Panc1 (cell line): ENCODE data around the gene G0S2. TPM values are rescaled to one million over a fixed set of nuclear protein-coding genes. Genes with fewer than 3 reads are reported as not detected.

Source experiments
- ATAC-seq: fragments of 200-7000 bp; cut with Tn5 transposase; 2 replicates; pipeline ENCODE4 v1.9.1; 2020; ENCODE audit warnings: mild to moderate bottlenecking, moderate library complexity
- BruUV-seq: library from RNA; stranded (reverse); fragments of 400-500 nt; replicated peaks from 2 replicates; lab custom pipeline; 2021; lab: Mats Ljungman, UMichigan
- CTCF ChIA-PET: fragments of 300-600 bp; sonication (Branson Sonifier 250); formaldehyde crosslinking; loops from one replicate; lab custom pipeline; 2022; ENCODE audit warnings: antibody characterized with exemption; lab: Charles Lee
- POLR2A ChIA-PET: fragments of 300-600 bp; sonication (Branson Sonifier 250); formaldehyde crosslinking; loops from one replicate; lab custom pipeline; 2022; ENCODE audit warnings: antibody characterized with exemption; lab: Charles Lee
- DNase-seq: peaks from one replicate; pipeline ENCODE4 v3.0.0-alpha.2; 2010; ENCODE audit warnings: low read depth, low spot score
- H3K27ac ChIP-seq: 2 replicates; pipeline ENCODE4 v1.5.1; 2011; ENCODE audit warnings: mild to moderate bottlenecking, low read length, inconsistent platforms
- H3K27me3 ChIP-seq: fragments of 200-500 bp; sonication (Bioruptor generic); 2 replicates; pipeline ENCODE4 v1.6.0; 2014; ENCODE audit warnings: low read length, inconsistent platforms; ENCODE audit not compliant: control insufficient read depth, insufficient read depth
- H3K36me3 ChIP-seq: fragments of 200-500 bp; sonication (Bioruptor generic); 2 replicates; pipeline ENCODE4 v1.5.1; 2014; ENCODE audit warnings: inconsistent platforms, mild to moderate bottlenecking, low read length, moderate library complexity; ENCODE audit not compliant: control insufficient read depth, insufficient read depth
- H3K4me1 ChIP-seq: 2 replicates; pipeline ENCODE4 v1.5.1; 2011; ENCODE audit warnings: inconsistent platforms, mild to moderate bottlenecking, low read length, moderate library complexity; ENCODE audit not compliant: control insufficient read depth, insufficient read depth
- H3K4me3 ChIP-seq, 2 experiments: 2 replicates each; pipeline ENCODE4 v1.5.1; 2011 to 2012; ENCODE audit warnings: low read depth in 2 of 2, low read length in 2 of 2, mild to moderate bottlenecking in 2 of 2, inconsistent platforms in 1 of 2, moderate library complexity in 1 of 2
- H3K9me3 ChIP-seq: fragments of 200-500 bp; sonication (Bioruptor generic); 2 replicates; pipeline ENCODE4 v1.5.1; 2014; ENCODE audit warnings: low read depth, mild to moderate bottlenecking, inconsistent platforms, low read length, moderate library complexity; ENCODE audit not compliant: control insufficient read depth, insufficient read depth
- POLR2AphosphoS5 ChIP-seq: IDR thresholded peaks from 2 replicates; pipeline ENCODE4 v1.6.1; 2012; ENCODE audit warnings: mild to moderate bottlenecking, low read depth, low read length, moderate library complexity
- SIN3A ChIP-seq: IDR thresholded peaks from 2 replicates; pipeline ENCODE4 v1.6.1; 2012; ENCODE audit warnings: low read depth, mild to moderate bottlenecking, low read length, moderate library complexity, borderline replicate concordance; ENCODE audit not compliant: insufficient read depth
- TCF7L2 ChIP-seq: IDR thresholded peaks from 2 replicates; pipeline ENCODE4 v1.6.1; 2011; ENCODE audit warnings: mild to moderate bottlenecking, low read depth, low read length, inconsistent platforms
- in situ Hi-C: cut with HindIII; loops from 2 replicates; pipeline ENCODE4 v1.10.0; 2016; ENCODE audit warnings: low sequenced_read_pairs, low pct_unique_long_range_greater_than_20kb
- intact Hi-C: fragments of 100-400 bp; cut with micrococcal nuclease; formaldehyde crosslinking; loops from one replicate; pipeline ENCODE4 v1.10.0; 2022; ENCODE audit not compliant: unreplicated experiment
- total RNA-seq: library from RNA; stranded (reverse); gene quantifications from one replicate; pipeline ENCODE4 v1.2.1, GENCODE V29; 2021; ENCODE audit not compliant: unreplicated experiment
- TF ChIP-seq, protein P1 (sequence below): fragments of 450-650 bp; IDR thresholded peaks from 2 replicates; pipeline ENCODE4 v1.5.1; 2017; ENCODE audit warnings: mild to moderate bottlenecking
- TF ChIP-seq, protein P2 (sequence below), 2 experiments: IDR thresholded peaks; 2 replicates each; pipeline ENCODE4 v1.6.1; 2011 to 2012; ENCODE audit warnings: low read depth in 2 of 2, control low read depth in 1 of 2, low read length in 1 of 2, mild to moderate bottlenecking in 1 of 2, moderate library complexity in 1 of 2; ENCODE audit not compliant: insufficient read depth in 1 of 2

G0S2 gene
- total RNA-seq, 1 experiment from 2014 or later = 2.5 TPM

- no peaks in the 10 kb centered on the region for H3K9me3 ChIP-seq
- no peak overlapping the region for H3K27ac ChIP-seq
- intact Hi-C loops = loop anchor here (2.0 kb wide), 1 partner anchor 51 kb away; no protein-coding TSS in a partner anchor
- BruUV-seq = no TSS peak
- no peak overlapping the region for H3K4me3 ChIP-seq
- no peak for TF ChIP-seq POLR2AphosphoS5
- TF ChIP-seq TCF7L2 = no peak
- TF ChIP-seq, protein P1, sequence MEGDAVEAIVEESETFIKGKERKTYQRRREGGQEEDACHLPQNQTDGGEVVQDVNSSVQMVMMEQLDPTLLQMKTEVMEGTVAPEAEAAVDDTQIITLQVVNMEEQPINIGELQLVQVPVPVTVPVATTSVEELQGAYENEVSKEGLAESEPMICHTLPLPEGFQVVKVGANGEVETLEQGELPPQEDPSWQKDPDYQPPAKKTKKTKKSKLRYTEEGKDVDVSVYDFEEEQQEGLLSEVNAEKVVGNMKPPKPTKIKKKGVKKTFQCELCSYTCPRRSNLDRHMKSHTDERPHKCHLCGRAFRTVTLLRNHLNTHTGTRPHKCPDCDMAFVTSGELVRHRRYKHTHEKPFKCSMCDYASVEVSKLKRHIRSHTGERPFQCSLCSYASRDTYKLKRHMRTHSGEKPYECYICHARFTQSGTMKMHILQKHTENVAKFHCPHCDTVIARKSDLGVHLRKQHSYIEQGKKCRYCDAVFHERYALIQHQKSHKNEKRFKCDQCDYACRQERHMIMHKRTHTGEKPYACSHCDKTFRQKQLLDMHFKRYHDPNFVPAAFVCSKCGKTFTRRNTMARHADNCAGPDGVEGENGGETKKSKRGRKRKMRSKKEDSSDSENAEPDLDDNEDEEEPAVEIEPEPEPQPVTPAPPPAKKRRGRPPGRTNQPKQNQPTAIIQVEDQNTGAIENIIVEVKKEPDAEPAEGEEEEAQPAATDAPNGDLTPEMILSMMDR = peak; percentile 97
- TF ChIP-seq SIN3A = no peak
- TF ChIP-seq, protein P2, sequence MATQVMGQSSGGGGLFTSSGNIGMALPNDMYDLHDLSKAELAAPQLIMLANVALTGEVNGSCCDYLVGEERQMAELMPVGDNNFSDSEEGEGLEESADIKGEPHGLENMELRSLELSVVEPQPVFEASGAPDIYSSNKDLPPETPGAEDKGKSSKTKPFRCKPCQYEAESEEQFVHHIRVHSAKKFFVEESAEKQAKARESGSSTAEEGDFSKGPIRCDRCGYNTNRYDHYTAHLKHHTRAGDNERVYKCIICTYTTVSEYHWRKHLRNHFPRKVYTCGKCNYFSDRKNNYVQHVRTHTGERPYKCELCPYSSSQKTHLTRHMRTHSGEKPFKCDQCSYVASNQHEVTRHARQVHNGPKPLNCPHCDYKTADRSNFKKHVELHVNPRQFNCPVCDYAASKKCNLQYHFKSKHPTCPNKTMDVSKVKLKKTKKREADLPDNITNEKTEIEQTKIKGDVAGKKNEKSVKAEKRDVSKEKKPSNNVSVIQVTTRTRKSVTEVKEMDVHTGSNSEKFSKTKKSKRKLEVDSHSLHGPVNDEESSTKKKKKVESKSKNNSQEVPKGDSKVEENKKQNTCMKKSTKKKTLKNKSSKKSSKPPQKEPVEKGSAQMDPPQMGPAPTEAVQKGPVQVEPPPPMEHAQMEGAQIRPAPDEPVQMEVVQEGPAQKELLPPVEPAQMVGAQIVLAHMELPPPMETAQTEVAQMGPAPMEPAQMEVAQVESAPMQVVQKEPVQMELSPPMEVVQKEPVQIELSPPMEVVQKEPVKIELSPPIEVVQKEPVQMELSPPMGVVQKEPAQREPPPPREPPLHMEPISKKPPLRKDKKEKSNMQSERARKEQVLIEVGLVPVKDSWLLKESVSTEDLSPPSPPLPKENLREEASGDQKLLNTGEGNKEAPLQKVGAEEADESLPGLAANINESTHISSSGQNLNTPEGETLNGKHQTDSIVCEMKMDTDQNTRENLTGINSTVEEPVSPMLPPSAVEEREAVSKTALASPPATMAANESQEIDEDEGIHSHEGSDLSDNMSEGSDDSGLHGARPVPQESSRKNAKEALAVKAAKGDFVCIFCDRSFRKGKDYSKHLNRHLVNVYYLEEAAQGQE (IDR thresholded peaks at IDR 0.05; ENCODE audit: insufficient read depth in 1 of 2, low read depth in 2 of 2, low read length in 1 of 2) = no peak
- no peaks in the 10 kb centered on the region for H3K36me3 ChIP-seq
- POLR2A ChIA-PET = no interaction called here
- in situ Hi-C loops = no loop called here
- no peaks in the 10 kb centered on the region for H3K4me1 ChIP-seq
- ATAC-seq (peak; percentile 89), DNase-seq (peak; percentile 43)
- H3K27me3 ChIP-seq = no peaks in the 10 kb centered on the region
- CTCF ChIA-PET = no interaction called here
These were observed 47.4 kb upstream of the G0S2 start for GRCh38 chr1:209627732-209628196.

- Histone ChIP-seq H3K9me3 (no peaks in the 10 kb centered on the region), H3K4me3 (no peak overlapping the region), H3K36me3 (no peaks in the 10 kb centered on the region), H3K4me1 (no peaks in the 10 kb centered on the region), H3K27me3 (no peaks in the 10 kb centered on the region), H3K27ac (no peak overlapping the region)
- DNase-seq (no peak), ATAC-seq (no peak)
- POLR2A ChIA-PET = no interaction called here
- intact Hi-C loops (no loop called here), in situ Hi-C loops (no loop called here)
- TF ChIP-seq, protein P1 = no peak
- TF ChIP-seq SIN3A = no peak
- TF ChIP-seq POLR2AphosphoS5 = no peak
- TF ChIP-seq, protein P2 (IDR thresholded peaks at IDR 0.05; ENCODE audit: insufficient read depth in 1 of 2, low read depth in 2 of 2, low read length in 1 of 2) = no peak
- TF ChIP-seq TCF7L2 = no peak
- no TSS peak for BruUV-seq
- CTCF ChIA-PET = interaction anchor here (1.1 kb wide), 1 partner anchor 17 kb away, joined by 5 read pairs; no protein-coding TSS in a partner anchor
These were observed 46.5 kb upstream of the G0S2 start for GRCh38 chr1:209628618-209629299.
